Smooth muscle cell (in vitro differentiated cells): ENCODE measurements around the gene SRGAP1. TPM values are rescaled to one million over a fixed set of nuclear protein-coding genes. Genes with fewer than 3 reads are reported as not detected.

Experiments used
- DNase-seq: peaks from one replicate; lab custom pipeline; 2025; ENCODE audit not compliant: unreplicated experiment; lab: John Stamatoyannopoulos, UW
- H2AFZ ChIP-seq: fragments of 200-600 bp; sonication (generic); 2 replicates; pipeline ENCODE4 v1.6.0; 2016; ENCODE audit warnings: antibody characterized with exemption, low read depth, mild to moderate bottlenecking
- H3F3A ChIP-seq: fragments of 200-600 bp; sonication (generic); 2 replicates; pipeline ENCODE4 v1.6.0; 2017; ENCODE audit warnings: antibody characterized with exemption, low read depth
- H3K27ac ChIP-seq: fragments of 200-600 bp; sonication (generic); 2 replicates; pipeline ENCODE4 v1.5.1; 2016; ENCODE audit warnings: low read depth, mild to moderate bottlenecking
- H3K27me3 ChIP-seq: fragments of 200-600 bp; sonication (generic); 2 replicates; pipeline ENCODE4 v1.6.1; 2016; ENCODE audit warnings: low read depth, mild to moderate bottlenecking
- H3K36me3 ChIP-seq: fragments of 200-600 bp; sonication (generic); 2 replicates; pipeline ENCODE4 v1.5.1; 2016; ENCODE audit warnings: low read depth
- H3K4me1 ChIP-seq: fragments of 200-600 bp; sonication (generic); 2 replicates; pipeline ENCODE4 v1.5.1; 2016; ENCODE audit warnings: low read depth
- H3K4me2 ChIP-seq: fragments of 200-600 bp; sonication (generic); 2 replicates; pipeline ENCODE4 v1.6.0; 2016; ENCODE audit warnings: mild to moderate bottlenecking
- H3K4me3 ChIP-seq: fragments of 200-600 bp; sonication (generic); 2 replicates; pipeline ENCODE4 v1.5.1; 2016; ENCODE audit warnings: mild to moderate bottlenecking
- H3K79me2 ChIP-seq: fragments of 200-600 bp; sonication (generic); 2 replicates; pipeline ENCODE4 v1.6.0; 2016; ENCODE audit warnings: low read depth, mild to moderate bottlenecking
- H3K9ac ChIP-seq: fragments of 200-600 bp; sonication (generic); 2 replicates; pipeline ENCODE4 v1.6.0; 2016; ENCODE audit warnings: low read depth
- H3K9me3 ChIP-seq: fragments of 200-600 bp; sonication (generic); replicated peaks from 2 replicates; pipeline ENCODE4 v1.5.1; 2016; ENCODE audit warnings: low read depth
- H4K20me1 ChIP-seq: fragments of 200-600 bp; sonication (generic); 2 replicates; pipeline ENCODE4 v1.6.0; 2016; ENCODE audit warnings: low read depth
- CTCF ChIP-seq: fragments of 200-600 bp; sonication (generic); IDR thresholded peaks from 2 replicates; pipeline ENCODE4 v1.5.1; 2017; ENCODE audit warnings: borderline replicate concordance, mild to moderate bottlenecking, antibody characterized with exemption; ENCODE audit not compliant: insufficient read depth, poor library complexity, severe bottlenecking
- WGBS: methylation state at CpG from one replicate; pipeline ENCODE4 v1.1.7; 2016; ENCODE audit warnings: low lambda C conversion rate; 5-methylcytosine and 5-hydroxymethylcytosine counted together
- polyA plus RNA-seq: library from polyadenylated mRNA; unstranded; fragments of >200 nt; fragmentation: Nextera tagmentation; extraction: Ambion mirVana; gene quantifications from 2 replicates; pipeline ENCODE4 v1.2.1, GENCODE V29; 2016
- total RNA-seq: library from RNA; depleted of rRNA; stranded (reverse); fragments of >200 nt; gene quantifications from 2 replicates; pipeline ENCODE4 v1.2.3, GENCODE V29; 2014

The SRGAP1 gene
- total and polyA plus RNA-seq, 2 experiments from 2014 or later, result 4.0 to 5.9 TPM

GRCh38 chr12:63848450-63848849 is 4.0 kb downstream of the SRGAP1 start:
- peaks cover 62% of the 10 kb centered on the region for H4K20me1 ChIP-seq
- H3K79me2 ChIP-seq, result peaks cover 81% of the 10 kb centered on the region
- 47% methylated on average over 4 of the region's 4 CpGs for WGBS
- H3K4me1 ChIP-seq, result peaks cover 11% of the 10 kb centered on the region
- no peaks in the 10 kb centered on the region for H3K27me3 ChIP-seq
- no peak for DNase-seq
- no peak overlapping the region for H3K4me2 ChIP-seq
- H3K4me3 ChIP-seq, result no peak overlapping the region
- no peaks in the 10 kb centered on the region for H3K36me3 ChIP-seq
- H2AFZ ChIP-seq, result no peak overlapping the region
- no peaks in the 10 kb centered on the region for H3F3A ChIP-seq
- H3K27ac ChIP-seq, result no peak overlapping the region
- no peak overlapping the region for H3K9ac ChIP-seq
- no peak for TF ChIP-seq CTCF
- no peaks in the 10 kb centered on the region for H3K9me3 ChIP-seq

- TF ChIP-seq CTCF, result no peak
- Histone ChIP-seq H3K9me3 (no peaks in the 10 kb centered on the region), H3K4me1 (peaks cover 11% of the 10 kb centered on the region), H3K79me2 (peaks cover 88% of the 10 kb centered on the region), H3K9ac (no peak overlapping the region), H2AFZ (no peak overlapping the region), H3K4me2 (no peak overlapping the region), H3K27me3 (no peaks in the 10 kb centered on the region), H3K4me3 (no peak overlapping the region), H3K27ac (no peak overlapping the region), H4K20me1 (peaks cover 68% of the 10 kb centered on the region), H3K36me3 (no peaks in the 10 kb centered on the region), H3F3A (no peaks in the 10 kb centered on the region)
- WGBS, result 95% methylated on average over 1 of the region's 1 CpG
- no peak for DNase-seq
These were observed 4.7 kb downstream of the SRGAP1 start for GRCh38 chr12:63849106-63849620.

- 75% methylated on average over 4 of the region's 4 CpGs for WGBS
- no peak overlapping the region for H3K27ac ChIP-seq
These were observed 5.1 kb downstream of the SRGAP1 start for GRCh38 chr12:63849641-63850040.

More at GRCh38 chr12:63849641-63850040, 5.1 kb downstream of the SRGAP1 start:
- no peak for TF ChIP-seq CTCF
- H3K9me3 ChIP-seq, result no peaks in the 10 kb centered on the region
- no peaks in the 10 kb centered on the region for H3K27me3 ChIP-seq
- no peaks in the 10 kb centered on the region for H3K36me3 ChIP-seq
- no peak for DNase-seq
- no peaks in the 10 kb centered on the region for H3F3A ChIP-seq
- no peak overlapping the region for H3K9ac ChIP-seq
- no peak overlapping the region for H3K4me3 ChIP-seq
- H3K4me1 ChIP-seq, result peaks cover 11% of the 10 kb centered on the region
- H3K79me2 ChIP-seq, result peaks cover 91% of the 10 kb centered on the region
- no peak overlapping the region for H3K4me2 ChIP-seq
- H2AFZ ChIP-seq, result no peak overlapping the region
- H4K20me1 ChIP-seq, result peaks cover 71% of the 10 kb centered on the region
